ENCODE measurements around the gene TSTD1.

DNA sequence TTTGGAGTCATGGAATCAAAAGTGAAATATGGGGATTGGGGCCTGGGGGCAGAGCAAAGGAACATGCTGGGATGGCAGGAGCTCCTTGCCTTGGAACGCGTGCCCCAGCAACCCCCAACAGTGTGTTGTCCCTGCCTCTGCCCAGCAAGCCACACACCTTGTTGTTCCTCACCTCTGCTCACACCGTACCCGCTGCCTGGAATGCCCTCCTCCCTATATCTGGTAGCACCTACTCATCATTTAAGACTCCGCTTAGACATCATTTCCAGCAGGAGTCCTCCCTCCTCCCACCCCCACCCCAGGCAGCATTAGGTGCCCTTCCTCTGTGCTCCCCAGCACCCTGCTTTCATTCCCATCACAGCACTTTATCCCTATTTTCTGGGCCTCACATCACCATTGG, 42.8 kb upstream of the TSTD1 start:
- TF ChIP-seq CTCF (IDR thresholded peaks at IDR 0.05) (no peak), ZFX (IDR thresholded peaks at IDR 0.05; ENCODE audit: borderline replicate concordance) (no peak)
